ENCODE results near the gene LRRC8E. TPM values are rescaled to one million over a fixed set of nuclear protein-coding genes. Genes with fewer than 3 reads are reported as not detected.

LRRC8E gene
- polyA plus RNA-seq, 1 donor (not counting 4 experiments of a cell fraction or from before 2014, with no cell fraction given) = 13.5 TPM

- no peak for DNase-seq (ENCODE audit: low read depth, low spot score)
- no peak for FAIRE-seq
- H3K36me3 ChIP-seq (ENCODE audit: control insufficient read depth in 2 of 2, extremely low read depth in 1 of 2, insufficient read depth in 2 of 2, low read length in 2 of 2) = peaks cover 19 to 20% of the 10 kb centered on the region in 2 experiments
- H4K20me1 ChIP-seq (ENCODE audit: control insufficient read depth, extremely low read depth, insufficient read depth, low read length) = no peaks in the 10 kb centered on the region
- H3K9me1 ChIP-seq (ENCODE audit: control insufficient read depth, extremely low read depth, insufficient read depth, low read length) = peaks cover 3% of the 10 kb centered on the region
- peak overlapping the region; percentile 92 for H3K27ac ChIP-seq (ENCODE audit: control insufficient read depth, insufficient read depth, low read length)
- TF ChIP-seq EZH2 (IDR thresholded peaks at IDR 0.05; ENCODE audit: low read length) (no peak), CTCF (optimal IDR thresholded peaks at IDR 0.05 in 1 of 3, IDR thresholded peaks at IDR 0.05 in 1 of 3, conservative IDR thresholded peaks at IDR 0.05 in 1 of 3; ENCODE audit: extremely low read depth in 1 of 3, insufficient read depth in 2 of 3, low read length in 3 of 3) (no peak)
- peak overlapping the region; percentile 79 for H3K9ac ChIP-seq (ENCODE audit: control insufficient read depth, extremely low read depth, insufficient read depth, low read length)
- no peak overlapping the region for H3K4me3 ChIP-seq (ENCODE audit: control insufficient read depth in 2 of 3, extremely low read depth in 1 of 3, insufficient read depth in 2 of 3, low read depth in 1 of 3, low read length in 3 of 3)
- no peaks in the 10 kb centered on the region for H3K9me3 ChIP-seq (ENCODE audit: control insufficient read depth, low read depth, low read length)
- H3K4me2 ChIP-seq (ENCODE audit: control insufficient read depth, extremely low read depth, insufficient read depth, low read depth, low read length) = peak overlapping the region; percentile 55
- H3K79me2 ChIP-seq (ENCODE audit: control insufficient read depth, insufficient read depth, low read length) = no peaks in the 10 kb centered on the region
- dilution Hi-C loops (cut with MboI; ENCODE audit: extremely low pct_ligation_motif_present, low sequenced_read_pairs) = no loop called here
- no peak overlapping the region for H2AFZ ChIP-seq (ENCODE audit: control insufficient read depth, low read length)
- no peaks in the 10 kb centered on the region for H3K27me3 ChIP-seq (ENCODE audit: control insufficient read depth, extremely low read depth, insufficient read depth, low read length)
- H3K4me1 ChIP-seq (ENCODE audit: control insufficient read depth, extremely low read depth, insufficient read depth, low read length) = peaks cover 27% of the 10 kb centered on the region
Observed at GRCh38 chr19:7927605-7928333, 39.5 kb downstream of the LRRC8E start.

- no peak for TF ChIP-seq CTCF (optimal IDR thresholded peaks at IDR 0.05 in 1 of 3, IDR thresholded peaks at IDR 0.05 in 1 of 3, conservative IDR thresholded peaks at IDR 0.05 in 1 of 3; ENCODE audit: extremely low read depth in 1 of 3, insufficient read depth in 2 of 3, low read length in 3 of 3)
- no peak for TF ChIP-seq EZH2 (IDR thresholded peaks at IDR 0.05; ENCODE audit: low read length)
- Histone ChIP-seq H3K36me3 (ENCODE audit: control insufficient read depth in 2 of 2, extremely low read depth in 1 of 2, insufficient read depth in 2 of 2, low read length in 2 of 2) (peaks cover 20 to 23% of the 10 kb centered on the region in 2 experiments), H3K4me3 (ENCODE audit: control insufficient read depth in 2 of 3, extremely low read depth in 1 of 3, insufficient read depth in 2 of 3, low read depth in 1 of 3, low read length in 3 of 3) (no peak overlapping the region), H3K4me2 (ENCODE audit: control insufficient read depth, extremely low read depth, insufficient read depth, low read depth, low read length) (peak overlapping the region; percentile 55), H3K27ac (ENCODE audit: control insufficient read depth, insufficient read depth, low read length) (peak overlapping the region; percentile 92), H3K9me1 (ENCODE audit: control insufficient read depth, extremely low read depth, insufficient read depth, low read length) (peaks cover 3% of the 10 kb centered on the region), H3K27me3 (ENCODE audit: control insufficient read depth, extremely low read depth, insufficient read depth, low read length) (no peaks in the 10 kb centered on the region), H3K4me1 (ENCODE audit: control insufficient read depth, extremely low read depth, insufficient read depth, low read length) (peaks cover 27% of the 10 kb centered on the region), H3K79me2 (ENCODE audit: control insufficient read depth, insufficient read depth, low read length) (no peaks in the 10 kb centered on the region), H2AFZ (ENCODE audit: control insufficient read depth, low read length) (no peak overlapping the region), H3K9ac (ENCODE audit: control insufficient read depth, extremely low read depth, insufficient read depth, low read length) (peak overlapping the region; percentile 79), H4K20me1 (ENCODE audit: control insufficient read depth, extremely low read depth, insufficient read depth, low read length) (no peaks in the 10 kb centered on the region), H3K9me3 (ENCODE audit: control insufficient read depth, low read depth, low read length) (no peaks in the 10 kb centered on the region)
- no peak for DNase-seq (ENCODE audit: low read depth, low spot score)
- dilution Hi-C loops (cut with MboI; ENCODE audit: extremely low pct_ligation_motif_present, low sequenced_read_pairs) = no loop called here
- no peak for FAIRE-seq
Observed at GRCh38 chr19:7928334-7928706, 40.0 kb downstream of the LRRC8E start.

Data from keratinocyte (primary cell).